ENCODE data around the gene BMS1.
"Not testable (repeated sequence)": the region's sequence is repeated elsewhere in the genome, so short reads cannot be mapped to it uniquely, and the experiment has no call there.

BMS1 gene

DNA sequence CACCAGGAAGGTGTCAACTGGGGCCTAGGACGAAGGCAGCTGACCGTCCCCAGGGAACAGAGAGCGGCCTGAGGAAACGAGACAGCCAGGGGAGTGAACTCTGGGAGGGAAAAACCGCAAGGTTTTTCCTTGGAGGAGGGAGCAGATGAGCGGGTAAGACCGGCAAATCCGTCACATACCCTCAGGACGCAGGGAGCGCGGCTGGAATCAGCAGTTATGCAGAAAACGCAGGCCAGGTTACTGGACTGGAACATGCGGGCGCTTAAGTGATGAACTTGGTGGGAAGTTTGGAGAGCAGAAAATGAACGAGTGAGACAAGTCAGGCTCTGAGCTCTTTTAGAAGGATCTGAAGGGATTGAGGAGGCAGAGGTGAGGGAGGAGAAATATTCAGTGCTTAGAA is 76.7 kb downstream of the BMS1 start:
- Histone ChIP-seq H4K20me1 (ENCODE audit: insufficient read depth, low read length) (no peaks in the 10 kb centered on the region), H3K4me1 (ENCODE audit: insufficient read depth, low read length, severe bottlenecking) (no peaks in the 10 kb centered on the region), H3K9ac (ENCODE audit: low read length) (no peak overlapping the region), H3K79me2 (ENCODE audit: insufficient read depth, low read length) (no peaks in the 10 kb centered on the region), H3K36me3 (ENCODE audit: insufficient read depth, low read length) (no peaks in the 10 kb centered on the region), H3K4me3 (ENCODE audit: low read depth, low read length, poor library complexity, severe bottlenecking) (no peak overlapping the region), H3K9me2 (ENCODE audit: low read depth, low read length) (no peaks in the 10 kb centered on the region), H3K27me3 (ENCODE audit: insufficient read depth, low read length) (no peaks in the 10 kb centered on the region), H2AFZ (ENCODE audit: low read length) (no peak overlapping the region), H3K9me3 (ENCODE audit: low read length) (no peaks in the 10 kb centered on the region), H3K4me2 (ENCODE audit: low read length) (no peak overlapping the region), H3F3A (ENCODE audit: insufficient read depth, low read length) (no peaks in the 10 kb centered on the region), H3K27ac (ENCODE audit: low read depth, low read length, poor library complexity, severe bottlenecking) (no peak overlapping the region)
- no peak for TF ChIP-seq EZH2 (IDR thresholded peaks at IDR 0.05; ENCODE audit: borderline replicate concordance, low read length)
- TF ChIP-seq, protein P1, sequence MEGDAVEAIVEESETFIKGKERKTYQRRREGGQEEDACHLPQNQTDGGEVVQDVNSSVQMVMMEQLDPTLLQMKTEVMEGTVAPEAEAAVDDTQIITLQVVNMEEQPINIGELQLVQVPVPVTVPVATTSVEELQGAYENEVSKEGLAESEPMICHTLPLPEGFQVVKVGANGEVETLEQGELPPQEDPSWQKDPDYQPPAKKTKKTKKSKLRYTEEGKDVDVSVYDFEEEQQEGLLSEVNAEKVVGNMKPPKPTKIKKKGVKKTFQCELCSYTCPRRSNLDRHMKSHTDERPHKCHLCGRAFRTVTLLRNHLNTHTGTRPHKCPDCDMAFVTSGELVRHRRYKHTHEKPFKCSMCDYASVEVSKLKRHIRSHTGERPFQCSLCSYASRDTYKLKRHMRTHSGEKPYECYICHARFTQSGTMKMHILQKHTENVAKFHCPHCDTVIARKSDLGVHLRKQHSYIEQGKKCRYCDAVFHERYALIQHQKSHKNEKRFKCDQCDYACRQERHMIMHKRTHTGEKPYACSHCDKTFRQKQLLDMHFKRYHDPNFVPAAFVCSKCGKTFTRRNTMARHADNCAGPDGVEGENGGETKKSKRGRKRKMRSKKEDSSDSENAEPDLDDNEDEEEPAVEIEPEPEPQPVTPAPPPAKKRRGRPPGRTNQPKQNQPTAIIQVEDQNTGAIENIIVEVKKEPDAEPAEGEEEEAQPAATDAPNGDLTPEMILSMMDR (IDR thresholded peaks at IDR 0.05; ENCODE audit: low read length), result no peak

GRCh38 chr10:42860016-42860415 is 77.4 kb downstream of the BMS1 start:
- not testable (repeated sequence) for H3F3A ChIP-seq (ENCODE audit: insufficient read depth, low read length); H3K9me3 ChIP-seq (ENCODE audit: low read length); H4K20me1 ChIP-seq (ENCODE audit: insufficient read depth, low read length); H3K4me1 ChIP-seq (ENCODE audit: insufficient read depth, low read length, severe bottlenecking); H3K79me2 ChIP-seq (ENCODE audit: insufficient read depth, low read length); H3K36me3 ChIP-seq (ENCODE audit: insufficient read depth, low read length); H2AFZ ChIP-seq (ENCODE audit: low read length); H3K27ac ChIP-seq (ENCODE audit: low read depth, low read length, poor library complexity, severe bottlenecking); H3K4me2 ChIP-seq (ENCODE audit: low read length); H3K9me2 ChIP-seq (ENCODE audit: low read depth, low read length); H3K9ac ChIP-seq (ENCODE audit: low read length); H3K4me3 ChIP-seq (ENCODE audit: low read depth, low read length, poor library complexity, severe bottlenecking); H3K27me3 ChIP-seq (ENCODE audit: insufficient read depth, low read length)

GRCh38 chr10:42862801-42863200 is 80.2 kb downstream of the BMS1 start:
- not testable (repeated sequence) for H4K20me1 ChIP-seq (ENCODE audit: insufficient read depth, low read length); H3K79me2 ChIP-seq (ENCODE audit: insufficient read depth, low read length); H3K36me3 ChIP-seq (ENCODE audit: insufficient read depth, low read length); H3K4me1 ChIP-seq (ENCODE audit: insufficient read depth, low read length, severe bottlenecking); H3K4me3 ChIP-seq (ENCODE audit: low read depth, low read length, poor library complexity, severe bottlenecking); H3K4me2 ChIP-seq (ENCODE audit: low read length); H3K9me3 ChIP-seq (ENCODE audit: low read length); H3K9me2 ChIP-seq (ENCODE audit: low read depth, low read length); H3K27ac ChIP-seq (ENCODE audit: low read depth, low read length, poor library complexity, severe bottlenecking); H3K9ac ChIP-seq (ENCODE audit: low read length); H3K27me3 ChIP-seq (ENCODE audit: insufficient read depth, low read length); H2AFZ ChIP-seq (ENCODE audit: low read length); H3F3A ChIP-seq (ENCODE audit: insufficient read depth, low read length)

DNA sequence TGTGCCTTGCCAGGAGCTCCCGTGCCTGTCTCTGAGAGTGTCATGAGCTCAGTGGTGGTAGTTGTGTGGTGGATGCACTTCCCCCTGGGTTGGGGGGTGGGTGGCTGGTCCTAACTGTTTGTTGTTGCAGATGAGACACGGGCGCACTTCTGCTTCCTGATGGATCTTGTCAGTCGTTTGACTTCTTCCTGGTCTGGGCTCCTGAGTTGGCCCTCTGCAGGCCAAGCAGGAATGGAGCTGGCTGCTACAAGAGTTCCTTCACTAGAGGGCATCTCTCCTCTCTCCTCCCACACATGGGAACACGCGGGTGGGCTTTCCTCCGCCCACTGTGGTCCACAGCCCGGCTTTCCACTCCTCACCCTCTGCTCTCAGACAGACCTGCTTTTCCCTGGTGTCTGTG is 82.0 kb downstream of the BMS1 start:
- Histone ChIP-seq H3F3A (ENCODE audit: insufficient read depth, low read length) (no peaks in the 10 kb centered on the region), H3K9me2 (ENCODE audit: low read depth, low read length) (no peaks in the 10 kb centered on the region), H3K4me3 (ENCODE audit: low read depth, low read length, poor library complexity, severe bottlenecking) (no peak overlapping the region), H3K4me2 (ENCODE audit: low read length) (no peak overlapping the region), H3K27me3 (ENCODE audit: insufficient read depth, low read length) (no peaks in the 10 kb centered on the region), H3K4me1 (ENCODE audit: insufficient read depth, low read length, severe bottlenecking) (no peaks in the 10 kb centered on the region), H3K27ac (ENCODE audit: low read depth, low read length, poor library complexity, severe bottlenecking) (no peak overlapping the region), H2AFZ (ENCODE audit: low read length) (no peak overlapping the region), H4K20me1 (ENCODE audit: insufficient read depth, low read length) (no peaks in the 10 kb centered on the region), H3K9ac (ENCODE audit: low read length) (no peak overlapping the region), H3K36me3 (ENCODE audit: insufficient read depth, low read length) (no peaks in the 10 kb centered on the region), H3K79me2 (ENCODE audit: insufficient read depth, low read length) (no peaks in the 10 kb centered on the region), H3K9me3 (ENCODE audit: low read length) (no peaks in the 10 kb centered on the region)
- TF ChIP-seq, protein P1 (IDR thresholded peaks at IDR 0.05; ENCODE audit: low read length), result no peak
- TF ChIP-seq EZH2 (IDR thresholded peaks at IDR 0.05; ENCODE audit: borderline replicate concordance, low read length), result no peak

Measured in OCI-LY1 (cell line).